AG09319 (cell line): ENCODE measurements around the gene PEX10.

Source experiments
- DNase-seq: peaks from one replicate; pipeline ENCODE4 v3.0.0-alpha.2; 2010; ENCODE audit warnings: low read depth; ENCODE audit errors: extremely low read depth
- CTCF ChIP-seq: IDR thresholded peaks from 2 replicates; pipeline ENCODE4 v1.5.1; 2011; ENCODE audit warnings: low read depth, mild to moderate bottlenecking, inconsistent platforms, low read length, moderate library complexity

Gene PEX10

GRCh38 chr1:2455757-2456156 lies 43.4 kb upstream of the PEX10 start:
- no peak for TF ChIP-seq CTCF
- no peak for DNase-seq

- no peak for DNase-seq
- TF ChIP-seq CTCF, result no peak
Observed at GRCh38 chr1:2454227-2454626, 41.9 kb upstream of the PEX10 start.

GRCh38 chr1:2452932-2453315 lies 40.6 kb upstream of the PEX10 start:
- no peak for TF ChIP-seq CTCF
- no peak for DNase-seq

- no peak for DNase-seq
- no peak for TF ChIP-seq CTCF
Observed at GRCh38 chr1:2452201-2452931, 40.0 kb upstream of the PEX10 start.

- DNase-seq, result peak; percentile 7
- no peak for TF ChIP-seq CTCF
Observed at GRCh38 chr1:2451741-2452140, 39.4 kb upstream of the PEX10 start.

GRCh38 chr1:2449636-2450454 lies 37.5 kb upstream of the PEX10 start:
- TF ChIP-seq CTCF, result no peak
- no peak for DNase-seq

- no peak for TF ChIP-seq CTCF
- no peak for DNase-seq
Observed at GRCh38 chr1:2448098-2448445, 35.7 kb upstream of the PEX10 start.
